Caki2 (cell line): ENCODE data around the gene FN3KRP. TPM values are rescaled to one million over a fixed set of nuclear protein-coding genes. Genes with fewer than 3 reads are reported as not detected.

Source experiments
- DNase-seq: peaks from one replicate; pipeline ENCODE4 v3.0.0-alpha.2; 2015; ENCODE audit warnings: low read depth
- in situ Hi-C: cut with HindIII; loops from 2 replicates; pipeline ENCODE4 v1.10.0; 2016; ENCODE audit warnings: low sequenced_read_pairs, low pct_unique_long_range_greater_than_20kb, mixed read lengths
- total RNA-seq: library from RNA; depleted of rRNA; stranded (reverse); fragments of >200 nt; shearing (Covaris generic); gene quantifications from 2 replicates; pipeline ENCODE4 v1.2.3, GENCODE V29; 2014; ENCODE audit warnings: low replicate concordance

FN3KRP gene
- total RNA-seq, 1 experiment from 2014 or later, result 106 TPM

DNA sequence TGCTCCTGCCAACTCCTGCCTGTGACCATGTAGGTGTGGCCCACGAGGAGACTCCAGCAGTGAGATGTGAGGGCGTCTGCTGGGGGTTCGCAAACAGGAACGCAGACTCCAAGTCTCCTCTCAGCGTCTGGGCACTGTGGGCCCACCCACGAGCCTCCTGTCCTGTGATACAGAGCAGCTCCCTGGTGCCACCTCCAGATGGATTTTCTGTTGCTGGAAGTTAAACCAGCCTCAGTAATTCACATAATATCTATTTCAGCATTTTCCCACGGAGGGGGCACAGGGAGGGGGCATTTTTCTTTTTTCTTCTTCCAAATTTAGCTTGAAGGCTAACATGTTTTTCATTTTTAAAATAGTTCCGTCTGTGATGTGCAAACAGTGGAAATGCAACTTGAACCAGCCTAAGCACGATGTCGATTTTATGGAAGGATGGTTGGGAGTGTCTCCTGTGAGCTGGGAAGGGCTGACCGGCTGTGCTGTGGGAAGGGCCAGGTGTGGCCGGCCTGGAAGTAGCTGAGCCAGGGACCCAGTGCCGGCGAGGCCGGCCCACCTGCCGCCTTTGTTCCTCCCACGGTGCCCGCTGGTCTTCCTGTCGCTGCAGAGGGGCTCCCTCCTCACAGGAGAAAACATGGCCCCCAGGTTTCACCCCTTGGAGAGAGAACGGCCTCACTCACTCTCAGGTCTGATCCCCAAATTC, 14.1 kb upstream of the FN3KRP start:
- DNase-seq, result no peak

DNA sequence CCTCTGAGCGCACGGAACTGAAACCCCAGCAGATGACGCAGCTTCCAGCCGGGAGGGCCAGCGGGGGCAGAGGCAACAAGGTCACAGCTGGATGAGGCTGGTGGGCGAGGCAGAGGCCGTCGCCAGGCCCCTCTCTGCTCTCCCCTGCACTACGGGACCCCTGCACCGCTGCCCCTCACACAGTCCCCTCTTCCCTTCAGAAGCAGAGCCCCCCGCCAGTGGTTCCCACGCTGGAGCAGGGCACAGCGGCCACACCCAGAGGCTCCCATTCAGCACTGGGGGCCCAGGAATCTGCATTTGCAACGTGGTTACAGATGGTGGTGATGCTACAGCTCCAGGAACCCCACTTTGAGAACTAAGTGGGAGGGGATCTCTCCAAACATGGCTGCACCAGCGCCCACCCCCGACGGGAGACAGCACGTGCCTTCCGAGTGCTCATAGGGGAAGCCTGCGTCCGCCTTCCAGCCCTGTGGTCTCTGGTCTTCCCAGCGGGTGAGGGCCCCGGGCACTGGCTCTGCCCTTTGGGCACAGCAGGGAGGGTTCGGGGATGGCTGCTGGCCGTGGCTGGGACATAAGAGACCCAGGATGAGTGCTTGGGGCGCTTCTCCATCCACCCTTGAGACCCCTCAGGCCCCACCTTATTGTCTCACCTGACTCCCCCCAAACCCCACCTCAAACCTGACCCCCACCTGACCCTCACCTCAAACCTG, 13.3 kb upstream of the FN3KRP start:
- no peak for DNase-seq
- in situ Hi-C loops, result no loop called here

More for the DNA sequence above, 14.1 kb upstream of the FN3KRP start:
- in situ Hi-C loops, result no loop called here

DNA sequence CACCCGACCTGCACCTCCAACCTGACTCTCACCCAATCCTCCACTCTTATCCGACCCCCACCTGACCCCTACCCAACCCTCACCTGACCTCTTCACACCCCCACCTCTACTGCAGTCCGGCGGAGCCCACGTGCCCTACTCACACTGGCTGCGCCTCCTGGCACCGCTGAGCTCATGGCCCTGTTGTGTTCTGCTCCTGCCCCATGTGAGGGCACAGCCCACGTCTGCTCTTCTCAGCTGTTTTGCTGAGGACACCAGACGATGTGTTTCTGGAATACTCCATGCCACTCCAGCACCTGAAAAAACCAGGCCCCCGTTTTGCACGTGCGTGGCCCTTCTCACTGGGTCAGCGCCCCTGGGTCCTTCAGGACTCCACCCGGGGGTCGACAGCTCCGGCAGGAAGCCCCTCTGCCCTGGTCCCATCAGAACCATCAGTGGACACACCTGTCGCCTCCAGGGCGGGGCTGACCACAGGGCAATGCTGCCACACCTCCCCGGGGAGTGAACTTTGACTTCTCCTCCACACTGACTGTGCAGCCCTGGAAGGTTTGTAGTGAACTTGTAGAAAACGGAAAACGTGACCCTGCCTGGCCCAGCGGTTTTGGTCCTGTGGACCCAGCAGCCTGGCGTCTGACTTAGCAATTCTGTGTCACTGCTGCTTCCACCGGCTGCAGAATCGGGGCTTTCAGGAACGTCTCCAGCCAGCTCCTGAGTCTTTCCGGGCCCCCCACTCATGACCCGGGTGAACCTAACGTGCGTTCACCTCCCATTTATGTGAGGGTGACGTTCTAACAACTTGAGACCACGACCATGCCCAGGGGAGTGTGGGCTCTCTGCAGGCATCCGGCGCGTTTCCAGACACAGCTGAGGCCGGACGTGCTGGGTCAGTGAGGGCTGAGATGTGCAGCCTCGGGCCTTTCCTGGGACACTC, 12.3 kb upstream of the FN3KRP start:
- in situ Hi-C loops, result no loop called here
- no peak for DNase-seq

- in situ Hi-C loops, result no loop called here
These were observed 11.6 kb upstream of the FN3KRP start for GRCh38 chr17:82704886-82705285.

GRCh38 chr17:82705756-82706155, 10.8 kb upstream of the FN3KRP start:
- in situ Hi-C loops, result no loop called here
- no peak for DNase-seq

More at GRCh38 chr17:82704886-82705285, 11.6 kb upstream of the FN3KRP start:
- no peak for DNase-seq

DNA sequence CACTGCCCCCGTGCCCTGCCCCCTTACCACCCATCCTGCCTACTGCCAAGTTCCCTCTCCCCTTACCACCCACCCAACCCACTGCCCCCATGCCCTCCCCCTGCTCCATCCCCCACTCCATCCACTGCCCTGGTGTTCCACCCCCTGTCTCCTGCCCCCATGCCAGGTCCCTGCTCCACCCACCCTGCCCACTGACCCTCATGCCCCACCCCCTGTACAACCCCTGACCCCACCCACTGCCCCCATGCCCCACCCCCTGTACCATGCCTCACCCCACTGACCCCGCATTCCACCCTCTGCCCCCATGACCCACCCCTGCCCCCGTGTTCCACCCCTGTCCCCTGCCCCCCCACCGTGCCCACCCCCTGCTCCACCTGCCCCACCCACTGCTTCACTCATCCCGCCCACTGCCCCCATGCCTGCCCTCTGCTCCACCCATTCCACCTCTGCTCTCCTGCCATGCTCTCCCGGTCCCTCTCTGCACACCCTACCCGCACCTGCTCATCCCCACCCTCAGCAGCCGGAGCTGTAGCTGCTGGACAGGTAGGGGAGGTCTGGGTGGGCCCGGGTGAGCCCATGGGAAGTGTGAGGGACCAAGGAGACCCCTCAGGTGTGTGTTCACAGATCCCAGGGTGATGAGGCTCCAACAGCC, 7.4 kb upstream of the FN3KRP start:
- in situ Hi-C loops, result no loop called here
- no peak for DNase-seq

DNA sequence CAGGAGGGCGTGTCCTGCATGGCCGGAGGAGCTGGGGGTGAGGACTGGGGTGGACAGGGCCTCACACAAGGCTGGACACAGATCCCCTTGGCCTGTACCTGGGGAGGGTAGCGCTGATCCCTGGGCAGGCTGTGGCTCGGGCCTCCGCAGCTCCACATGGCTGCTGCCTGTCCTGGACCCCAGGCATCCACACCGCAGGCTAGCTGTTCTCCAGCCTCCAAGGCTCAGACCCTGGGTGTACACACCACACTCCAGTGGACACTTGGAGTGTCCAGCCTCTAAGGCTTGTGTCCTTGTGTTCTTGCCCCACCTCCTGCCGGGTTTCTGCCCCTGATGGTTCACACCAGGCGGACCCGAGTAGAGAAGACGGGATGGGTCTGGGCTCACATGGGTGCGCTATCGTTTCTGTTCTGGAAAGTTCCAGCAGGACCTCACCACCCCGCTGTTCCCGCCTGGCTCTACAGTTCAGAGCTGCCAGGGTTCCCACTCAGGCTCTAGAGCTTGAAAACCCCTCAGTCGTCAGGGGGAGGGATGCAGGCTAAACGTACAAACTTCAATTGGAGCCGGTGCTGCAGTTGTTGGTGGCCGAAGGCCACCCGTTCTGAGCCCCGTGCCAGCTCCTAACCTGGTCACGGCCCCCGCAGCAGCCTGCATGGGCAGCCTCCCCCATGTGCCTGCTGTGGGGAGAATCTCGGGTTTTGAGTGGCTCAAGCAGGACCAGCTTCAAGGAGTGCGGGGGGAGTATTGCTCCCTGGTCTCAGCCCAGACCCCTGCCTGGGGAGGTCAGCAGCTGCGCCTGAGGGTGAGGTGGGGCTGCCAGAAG, 6.6 kb upstream of the FN3KRP start:
- no peak for DNase-seq
- in situ Hi-C loops, result no loop called here

DNA sequence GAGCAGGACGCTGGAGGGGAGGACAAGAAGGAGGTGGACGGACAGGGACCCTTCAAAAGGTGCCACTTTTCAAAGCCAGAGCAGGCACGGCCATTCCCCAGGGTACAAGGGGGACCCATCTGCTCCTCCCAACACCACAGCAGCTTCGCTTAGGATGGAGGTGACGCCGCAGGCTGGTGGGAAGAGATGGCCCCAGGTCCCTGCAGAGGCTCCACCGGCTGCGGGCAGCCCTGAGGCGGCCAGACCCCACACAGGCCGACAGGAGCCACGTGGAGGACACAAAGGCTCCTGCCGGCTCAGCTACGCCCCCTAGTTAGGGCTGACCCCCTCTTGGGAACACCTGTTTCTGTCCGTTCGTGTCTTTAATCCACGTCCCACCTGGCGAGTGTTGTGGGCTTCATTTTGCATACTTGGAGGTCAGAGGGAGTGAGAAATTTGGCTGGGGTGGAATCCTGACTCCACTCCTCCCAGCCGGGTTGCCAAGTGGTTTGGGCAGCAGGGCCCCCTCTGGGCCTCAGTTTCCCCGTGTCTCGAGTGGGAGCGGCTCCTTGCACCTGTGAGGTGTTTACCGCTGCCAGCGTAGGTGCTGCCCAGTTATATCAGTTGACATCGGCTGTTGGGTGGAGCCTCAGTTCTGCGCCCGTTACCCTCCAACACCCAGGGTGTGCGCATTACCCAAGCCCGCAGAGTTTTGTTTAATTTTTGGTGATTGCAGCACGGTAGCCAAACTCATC, 5.8 kb upstream of the FN3KRP start:
- DNase-seq, result no peak
- in situ Hi-C loops, result no loop called here

- in situ Hi-C loops, result no loop called here
- no peak for DNase-seq
These were observed 3.3 kb upstream of the FN3KRP start for GRCh38 chr17:82713071-82713723.

GRCh38 chr17:82718986-82719685, 2.6 kb downstream of the FN3KRP start:
- no peak for DNase-seq
- in situ Hi-C loops, result no loop called here

- no peak for DNase-seq
- in situ Hi-C loops, result no loop called here
These were observed 3.7 kb downstream of the FN3KRP start for GRCh38 chr17:82720204-82720603.

GRCh38 chr17:82722341-82723013, 6.0 kb downstream of the FN3KRP start:
- in situ Hi-C loops, result no loop called here
- no peak for DNase-seq

DNA sequence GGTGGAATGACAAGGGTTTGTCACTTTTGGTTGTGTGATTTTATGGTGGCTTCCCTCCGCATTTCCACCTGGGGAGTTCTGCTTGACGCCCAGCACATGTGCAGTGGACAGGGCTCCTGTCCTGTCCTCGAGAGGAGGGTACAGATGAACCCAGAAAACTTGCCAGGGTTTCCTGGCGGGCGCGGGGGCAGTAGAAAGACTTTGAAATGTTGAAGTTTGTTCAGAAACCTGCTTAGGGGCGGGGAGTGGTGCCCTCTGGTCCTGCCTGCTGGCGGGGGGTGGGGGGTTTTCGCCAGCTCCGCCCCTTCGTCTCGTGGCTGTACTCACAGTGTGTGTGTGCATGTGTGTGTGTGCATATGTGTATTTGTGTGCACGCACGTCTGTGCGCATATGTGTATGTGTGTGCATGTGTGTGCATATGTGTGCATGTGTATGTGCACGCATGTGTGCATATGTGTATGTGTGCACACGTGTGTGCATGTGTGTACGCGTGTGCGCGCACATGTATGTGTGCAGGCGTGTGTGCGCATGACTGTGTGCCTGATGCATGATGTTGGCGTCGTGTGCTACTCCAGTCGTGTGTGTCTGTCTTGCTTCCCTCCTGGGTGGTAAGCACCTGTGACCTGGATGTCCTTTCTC, 6.8 kb downstream of the FN3KRP start:
- in situ Hi-C loops, result no loop called here
- no peak for DNase-seq

- in situ Hi-C loops, result no loop called here
These were observed 9.9 kb downstream of the FN3KRP start for GRCh38 chr17:82726427-82726826.

More at GRCh38 chr17:82726427-82726826, 9.9 kb downstream of the FN3KRP start:
- no peak for DNase-seq
